GM19467 (cell line): ENCODE results near the gene ANKRD65.
"Not testable (repeated sequence)": the region's sequence is repeated elsewhere in the genome, so short reads cannot be mapped to it uniquely, and the experiment has no call there.

Source experiments
- ATAC-seq: cut with Tn5 transposase; IDR thresholded peaks from one replicate; pipeline ENCODE4 v1.9.1; 2021; ENCODE audit warnings: mild to moderate bottlenecking, moderate library complexity; ENCODE audit not compliant: unreplicated experiment

ANKRD65 gene

GRCh38 chr1:1421147-1421906, at the start of gene ANKRD65:
TSS of gene ANKRD65 (minus strand) at chr1:1421276. CDS start at chr1:1421005, 271 bp downstream.
- ATAC-seq, result no peak

GRCh38 chr1:1468196-1468985, 47.3 kb upstream of the ANKRD65 start:
- ATAC-seq, result not testable (repeated sequence)

- no peak for ATAC-seq
These were observed 42.2 kb upstream of the ANKRD65 start for GRCh38 chr1:1463312-1463711.

GRCh38 chr1:1462318-1462966, 41.4 kb upstream of the ANKRD65 start:
- no peak for ATAC-seq

GRCh38 chr1:1461721-1462317, 40.7 kb upstream of the ANKRD65 start:
- ATAC-seq, result no peak

GRCh38 chr1:1460540-1461130, 39.6 kb upstream of the ANKRD65 start:
- ATAC-seq, result no peak

- not testable (repeated sequence) for ATAC-seq
These were observed 38.6 kb upstream of the ANKRD65 start for GRCh38 chr1:1459711-1460110.

- ATAC-seq, result not testable (repeated sequence)
These were observed 38.1 kb upstream of the ANKRD65 start for GRCh38 chr1:1459156-1459555.

- not testable (repeated sequence) for ATAC-seq
These were observed 35.7 kb upstream of the ANKRD65 start for GRCh38 chr1:1456683-1457255.

- not testable (repeated sequence) for ATAC-seq
These were observed 34.9 kb upstream of the ANKRD65 start for GRCh38 chr1:1455934-1456333.

GRCh38 chr1:1455366-1455884, 34.3 kb upstream of the ANKRD65 start:
- ATAC-seq, result no peak

GRCh38 chr1:1454286-1455056, 33.4 kb upstream of the ANKRD65 start:
- ATAC-seq, result not testable (repeated sequence)

GRCh38 chr1:1452882-1453281, 31.8 kb upstream of the ANKRD65 start:
- ATAC-seq, result no peak

- ATAC-seq, result not testable (repeated sequence)
These were observed 31.3 kb upstream of the ANKRD65 start for GRCh38 chr1:1452365-1452739.

- ATAC-seq, result no peak
These were observed 30.8 kb upstream of the ANKRD65 start for GRCh38 chr1:1451696-1452364.

GRCh38 chr1:1450616-1451015, 29.5 kb upstream of the ANKRD65 start:
- ATAC-seq, result not testable (repeated sequence)

GRCh38 chr1:1449099-1449739, 28.1 kb upstream of the ANKRD65 start, which contains the start of gene ATAD3C:
TSS of gene ATAD3C (plus strand) at chr1:1449689. CDS start at chr1:1450684, 995 bp downstream.
- ATAC-seq, result no peak

GRCh38 chr1:1446631-1447030, 25.6 kb upstream of the ANKRD65 start:
- not testable (repeated sequence) for ATAC-seq
